ENCODE data around the gene TACC3. TPM values are rescaled to one million over a fixed set of nuclear protein-coding genes. Genes with fewer than 3 reads are reported as not detected.

The TACC3 gene
- total RNA-seq, 1 experiment from 2014 or later, result 156 TPM

DNA sequence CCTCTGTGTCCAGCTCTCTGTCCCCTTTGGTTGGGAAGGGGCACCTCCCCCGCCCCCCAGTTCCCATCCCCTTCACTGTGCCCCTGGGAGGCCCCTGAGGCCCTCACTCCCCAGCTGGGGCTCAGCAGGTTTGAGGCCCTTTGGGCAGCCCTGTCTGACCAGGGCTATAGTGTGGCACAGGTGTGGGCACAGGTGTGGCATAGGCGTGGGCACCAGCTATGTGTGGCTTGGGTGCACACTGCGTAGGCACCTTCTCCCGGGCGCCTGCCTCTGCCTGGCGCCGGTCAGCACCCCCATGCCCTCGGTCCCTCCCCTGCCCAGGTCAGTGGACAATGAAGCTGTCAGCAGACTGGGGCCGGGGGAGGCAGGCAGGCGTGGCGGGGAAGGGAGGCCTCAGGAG is 64.3 kb downstream of the TACC3 start:
- Histone ChIP-seq H2AK5ac (ENCODE audit: insufficient read length, low read length) (no peak overlapping the region), H3K14ac (ENCODE audit: insufficient read depth, low read length) (no peak overlapping the region), H3K79me2 (ENCODE audit: insufficient read depth, low read length) (no peaks in the 10 kb centered on the region), H4K20me1 (ENCODE audit: control insufficient read depth, insufficient read depth, insufficient read length) (no peaks in the 10 kb centered on the region), H3K9ac (ENCODE audit: extremely low read depth, insufficient read length, low read length) (no peak overlapping the region), H3K23me2 (ENCODE audit: insufficient read length, low read depth, low read length, poor library complexity, severe bottlenecking) (no peaks in the 10 kb centered on the region), H3K18ac (ENCODE audit: insufficient read length, low read depth, low read length) (no peak overlapping the region), H4K91ac (ENCODE audit: insufficient read length, low read depth, low read length) (no peak overlapping the region), H3K4ac (ENCODE audit: low read depth, low read length) (no peak overlapping the region), H2BK12ac (ENCODE audit: insufficient read length, low read depth, low read length) (no peak overlapping the region), H3K9me3 (ENCODE audit: control insufficient read depth, low read depth, low read length) (no peaks in the 10 kb centered on the region), H3K27me3 (ENCODE audit: insufficient read depth, low read length) (no peaks in the 10 kb centered on the region; the same call in 1 of the 2 replicates), H3K56ac (ENCODE audit: insufficient read length, low read depth, low read length) (no peak overlapping the region), H2AFZ (ENCODE audit: low read length) (no peak overlapping the region), H2BK15ac (ENCODE audit: low read depth, low read length) (no peak overlapping the region), H3T11ph (ENCODE audit: low read length) (no peak overlapping the region), H4K8ac (replicated peaks; ENCODE audit: insufficient read length, low read depth, low read length) (no peak overlapping the region), H3K23ac (ENCODE audit: insufficient read length, low read depth, low read length) (no peak overlapping the region), H3K4me2 (ENCODE audit: insufficient read depth, insufficient read length, low read length) (no peak overlapping the region), H2BK20ac (ENCODE audit: low read depth, low read length, poor library complexity, severe bottlenecking) (no peak overlapping the region), H3K4me1 (ENCODE audit: insufficient read depth, low read length) (no peaks in the 10 kb centered on the region), H2BK5ac (ENCODE audit: insufficient read length, low read length) (no peak overlapping the region), H3K79me1 (ENCODE audit: insufficient read depth, low read depth, low read length, poor library complexity, severe bottlenecking) (no peaks in the 10 kb centered on the region), H4K5ac (ENCODE audit: insufficient read length, low read depth, low read length) (no peak overlapping the region), H2BK120ac (ENCODE audit: low read depth, low read length, poor library complexity, severe bottlenecking) (no peak overlapping the region), H3K27ac (ENCODE audit: insufficient read length, low read depth, low read length) (no peak overlapping the region)
- Mint-ChIP-seq H3K9me3 (no peaks in the 10 kb centered on the region), H3K36me3 (ENCODE audit: insufficient read depth in 1 of 3, low read depth in 3 of 3) (no peaks in the 10 kb centered on the region), H3K4me3 (no peak overlapping the region), H3K27me3 (ENCODE audit: low read depth) (peaks cover 10% of the 10 kb centered on the region), H3K27ac (no peak overlapping the region), H3K4me1 (peaks cover 10 to 17% of the 10 kb centered on the region in 2 experiments)
- TF ChIP-seq, protein P1, sequence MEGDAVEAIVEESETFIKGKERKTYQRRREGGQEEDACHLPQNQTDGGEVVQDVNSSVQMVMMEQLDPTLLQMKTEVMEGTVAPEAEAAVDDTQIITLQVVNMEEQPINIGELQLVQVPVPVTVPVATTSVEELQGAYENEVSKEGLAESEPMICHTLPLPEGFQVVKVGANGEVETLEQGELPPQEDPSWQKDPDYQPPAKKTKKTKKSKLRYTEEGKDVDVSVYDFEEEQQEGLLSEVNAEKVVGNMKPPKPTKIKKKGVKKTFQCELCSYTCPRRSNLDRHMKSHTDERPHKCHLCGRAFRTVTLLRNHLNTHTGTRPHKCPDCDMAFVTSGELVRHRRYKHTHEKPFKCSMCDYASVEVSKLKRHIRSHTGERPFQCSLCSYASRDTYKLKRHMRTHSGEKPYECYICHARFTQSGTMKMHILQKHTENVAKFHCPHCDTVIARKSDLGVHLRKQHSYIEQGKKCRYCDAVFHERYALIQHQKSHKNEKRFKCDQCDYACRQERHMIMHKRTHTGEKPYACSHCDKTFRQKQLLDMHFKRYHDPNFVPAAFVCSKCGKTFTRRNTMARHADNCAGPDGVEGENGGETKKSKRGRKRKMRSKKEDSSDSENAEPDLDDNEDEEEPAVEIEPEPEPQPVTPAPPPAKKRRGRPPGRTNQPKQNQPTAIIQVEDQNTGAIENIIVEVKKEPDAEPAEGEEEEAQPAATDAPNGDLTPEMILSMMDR (conservative IDR thresholded peaks at IDR 0.05), result no peak
- DNase-seq, result no peak
- WGBS (ENCODE audit: extremely low coverage, insufficient read length, low lambda C conversion rate), result no CpG with 5 or more reads among the region's 11 CpGs
